Ectodermal cell (in vitro differentiated cells): ENCODE measurements around the gene HSPA1L.

Experiments used
- H3K27ac ChIP-seq: 2 replicates; pipeline ENCODE4 v1.7.0; 2013; ENCODE audit warnings: mild to moderate bottlenecking, low read depth, low read length; ENCODE audit not compliant: insufficient read depth, poor library complexity, severe bottlenecking
- H3K27me3 ChIP-seq: 2 replicates; pipeline ENCODE4 v1.7.0; 2013; ENCODE audit warnings: mild to moderate bottlenecking, low read length; ENCODE audit not compliant: insufficient read depth, control insufficient read depth, poor library complexity, severe bottlenecking
- H3K36me3 ChIP-seq: one replicate; pipeline ENCODE4 v1.7.0; 2013; ENCODE audit warnings: low read length; ENCODE audit not compliant: control insufficient read depth, insufficient read depth
- H3K4me1 ChIP-seq: one replicate; pipeline ENCODE4 v1.7.0; 2013; ENCODE audit warnings: low read length; ENCODE audit not compliant: control insufficient read depth, insufficient read depth
- H3K4me3 ChIP-seq: 2 replicates; pipeline ENCODE4 v1.7.0; 2013; ENCODE audit warnings: low read depth, low read length, control low read depth; ENCODE audit not compliant: insufficient read depth
- H3K9me3 ChIP-seq: 2 replicates; pipeline ENCODE4 v1.7.0; 2013; ENCODE audit warnings: mild to moderate bottlenecking, low read length, moderate library complexity; ENCODE audit not compliant: control insufficient read depth
- WGBS, 2 experiments: methylation state at CpG; one replicate each; pipeline ENCODE4 v1.1.7; 2013; ENCODE audit warnings: missing lambda C conversion rate in 2 of 2; 5-methylcytosine and 5-hydroxymethylcytosine counted together

Gene HSPA1L

DNA sequence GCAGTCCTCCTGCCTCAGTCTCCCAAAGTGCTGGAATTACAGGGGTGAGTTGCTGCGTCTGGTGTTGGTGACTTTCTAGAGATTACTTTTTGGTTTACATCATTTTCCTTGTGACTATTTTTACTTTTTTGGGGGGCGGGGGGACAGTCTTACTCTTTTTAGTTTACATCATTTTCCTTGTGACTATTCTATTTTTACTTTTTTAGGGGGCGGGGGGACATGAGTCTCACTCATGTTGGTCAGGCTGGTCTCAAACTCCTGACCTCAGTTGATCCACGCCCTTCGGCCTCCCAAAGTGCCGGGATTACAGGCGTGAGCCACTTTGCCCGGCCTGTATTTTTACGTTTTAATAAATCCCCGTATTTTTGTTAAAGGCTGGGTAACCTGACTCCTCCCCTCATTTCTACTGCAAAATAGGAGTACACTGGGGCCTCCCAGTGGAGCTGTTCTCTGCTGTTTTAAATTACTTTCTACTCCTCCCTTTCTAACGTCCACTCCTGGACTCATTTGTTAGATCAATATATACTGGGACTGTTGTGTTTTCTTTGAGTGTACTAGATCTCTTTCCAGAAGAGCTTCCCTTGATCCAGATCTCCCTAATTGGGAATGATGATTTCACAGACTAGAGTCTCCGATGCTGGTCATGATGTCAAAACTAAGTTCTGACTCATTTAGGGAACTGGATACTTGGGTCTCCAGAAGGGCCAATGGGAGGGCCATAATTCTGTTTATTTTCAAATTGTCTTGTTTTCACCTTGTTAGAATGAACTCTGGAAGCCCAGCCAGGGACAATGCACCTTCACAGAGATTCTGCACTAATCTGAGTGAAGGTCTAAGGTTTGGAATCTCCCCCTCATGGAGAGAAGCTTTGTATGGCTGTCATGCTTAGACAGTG, 21.6 kb upstream of the HSPA1L start:
- H3K4me3 ChIP-seq, result peak overlapping the region; percentile 100
- no peaks in the 10 kb centered on the region for H3K9me3 ChIP-seq
- H3K36me3 ChIP-seq, result peaks cover 43% of the 10 kb centered on the region
- H3K27me3 ChIP-seq, result no peaks in the 10 kb centered on the region
- H3K27ac ChIP-seq, result no peak overlapping the region
- H3K4me1 ChIP-seq, result peaks cover 19% of the 10 kb centered on the region
- 26 to 34% methylated on average over 11 of the region's 12 CpGs for WGBS, 2 experiments

DNA sequence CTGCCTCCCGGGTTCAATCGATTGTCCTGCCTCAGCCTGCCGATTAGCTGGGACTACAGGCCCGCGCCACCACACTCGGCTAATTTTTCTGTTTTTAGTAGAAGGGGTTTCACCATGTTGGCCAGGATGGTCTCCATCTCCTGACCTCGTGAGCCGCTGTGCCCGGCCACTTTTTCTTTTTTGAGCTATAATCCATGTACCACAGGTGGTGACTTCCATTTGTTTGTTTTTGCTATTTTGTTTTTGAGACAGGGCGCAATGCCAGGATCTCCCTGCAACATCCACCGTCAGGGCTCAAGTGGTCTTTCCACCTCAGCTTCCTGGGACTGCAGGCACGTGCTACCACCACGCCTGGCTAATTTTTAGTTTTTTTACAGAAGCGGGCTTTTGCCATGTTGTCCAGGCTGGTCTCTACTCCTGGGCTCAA, 21.0 kb upstream of the HSPA1L start:
- no peaks in the 10 kb centered on the region for H3K9me3 ChIP-seq
- WGBS, 2 experiments, result 6 to 9% methylated on average over 14 of the region's 14 CpGs
- no peaks in the 10 kb centered on the region for H3K27me3 ChIP-seq
- peak overlapping the region; percentile 100 for H3K4me3 ChIP-seq
- no peak overlapping the region for H3K27ac ChIP-seq
- H3K36me3 ChIP-seq, result peaks cover 43% of the 10 kb centered on the region
- H3K4me1 ChIP-seq, result peaks cover 19% of the 10 kb centered on the region

DNA sequence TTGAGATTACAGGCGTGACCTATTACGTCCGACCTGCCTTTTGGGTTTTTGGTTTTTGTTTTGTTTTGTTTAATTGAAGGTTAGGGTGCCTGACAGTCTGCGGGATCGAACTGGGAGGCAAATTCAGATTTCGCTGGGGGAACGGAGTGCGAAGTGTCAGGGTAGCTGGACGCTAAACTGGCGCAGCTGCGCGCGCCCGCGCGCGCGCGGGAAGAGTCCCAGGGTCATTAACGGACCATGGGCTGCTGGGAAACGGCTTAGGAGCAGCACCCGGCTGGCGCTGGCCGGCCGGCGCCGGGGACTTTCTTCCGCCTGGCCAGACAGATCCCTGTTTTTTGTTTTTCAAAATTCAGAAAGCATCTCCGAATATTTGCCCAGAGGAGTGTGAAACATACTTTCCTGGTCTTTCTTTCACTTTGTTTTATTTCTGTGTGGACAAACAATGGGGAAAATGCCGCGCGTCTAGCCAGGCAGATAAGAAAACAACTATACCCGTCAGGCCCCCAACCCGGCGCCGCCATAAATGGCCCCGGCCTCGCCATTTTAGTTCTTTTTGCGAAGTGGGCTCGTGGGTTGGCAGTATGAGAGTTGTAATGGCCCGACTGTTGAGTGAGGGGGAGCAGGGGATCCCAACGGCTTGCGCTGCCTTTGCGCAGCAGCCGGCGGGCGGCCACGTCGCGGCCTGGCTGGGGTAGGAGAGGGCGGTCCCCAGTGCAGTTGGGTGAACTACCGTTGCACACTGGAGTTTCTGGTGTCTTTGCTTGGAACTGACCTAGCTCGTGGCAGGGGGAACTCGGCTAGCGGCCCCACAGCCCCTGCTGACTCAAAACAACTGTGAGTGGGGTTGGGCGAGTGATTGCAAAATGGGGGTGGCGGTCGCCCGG, 19.5 kb upstream of the HSPA1L start:
- peaks cover 19% of the 10 kb centered on the region for H3K4me1 ChIP-seq
- peak overlapping the region; percentile 100 for H3K4me3 ChIP-seq
- H3K36me3 ChIP-seq, result peaks cover 29% of the 10 kb centered on the region
- H3K27me3 ChIP-seq, result no peaks in the 10 kb centered on the region
- WGBS, 2 experiments, result 2 to 3% methylated on average over 59 of the region's 59 CpGs
- H3K9me3 ChIP-seq, result no peaks in the 10 kb centered on the region
- peak overlapping the region; percentile 99 for H3K27ac ChIP-seq

GRCh38 chr6:31831350-31832215, 16.5 kb upstream of the HSPA1L start:
- H3K4me3 ChIP-seq, result no peak overlapping the region

DNA sequence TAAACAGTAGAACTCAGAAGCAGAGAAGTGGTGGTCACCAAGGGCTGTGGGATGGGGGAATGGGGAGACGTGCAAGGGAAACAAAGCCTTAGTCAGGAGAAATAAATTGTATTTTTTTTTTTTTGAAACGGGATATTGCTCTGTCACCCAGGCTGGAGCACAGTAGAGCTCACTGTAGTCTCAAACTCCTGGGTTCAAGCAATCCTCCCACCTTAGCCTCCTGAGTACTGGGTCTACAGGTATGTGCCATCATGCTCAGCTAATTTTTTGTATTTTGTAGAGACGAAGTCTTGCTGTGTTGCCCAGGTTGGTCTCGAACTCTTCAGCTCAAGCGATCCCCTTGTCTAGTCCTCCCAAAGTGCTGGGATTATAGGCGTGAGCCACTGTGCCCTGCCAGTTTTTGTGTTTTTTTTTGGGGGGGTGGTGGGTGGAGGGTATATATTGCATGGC, 15.8 kb upstream of the HSPA1L start:
- no peaks in the 10 kb centered on the region for H3K9me3 ChIP-seq
- peak overlapping the region; percentile 54 for H3K4me3 ChIP-seq
- H3K27me3 ChIP-seq, result no peaks in the 10 kb centered on the region
- 90 to 91% methylated on average over 6 of the region's 6 CpGs for WGBS, 2 experiments
- no peak overlapping the region for H3K27ac ChIP-seq
- H3K4me1 ChIP-seq, result peaks cover 4% of the 10 kb centered on the region
- H3K36me3 ChIP-seq, result no peaks in the 10 kb centered on the region

More at GRCh38 chr6:31831350-31832215, 16.5 kb upstream of the HSPA1L start:
- no peak overlapping the region for H3K27ac ChIP-seq
- peaks cover 8% of the 10 kb centered on the region for H3K4me1 ChIP-seq
- no peaks in the 10 kb centered on the region for H3K27me3 ChIP-seq
- H3K9me3 ChIP-seq, result no peaks in the 10 kb centered on the region
- WGBS, 2 experiments, result 91 to 94% methylated on average over 15 of the region's 15 CpGs
- peaks cover under 1% of the 10 kb centered on the region for H3K36me3 ChIP-seq

DNA sequence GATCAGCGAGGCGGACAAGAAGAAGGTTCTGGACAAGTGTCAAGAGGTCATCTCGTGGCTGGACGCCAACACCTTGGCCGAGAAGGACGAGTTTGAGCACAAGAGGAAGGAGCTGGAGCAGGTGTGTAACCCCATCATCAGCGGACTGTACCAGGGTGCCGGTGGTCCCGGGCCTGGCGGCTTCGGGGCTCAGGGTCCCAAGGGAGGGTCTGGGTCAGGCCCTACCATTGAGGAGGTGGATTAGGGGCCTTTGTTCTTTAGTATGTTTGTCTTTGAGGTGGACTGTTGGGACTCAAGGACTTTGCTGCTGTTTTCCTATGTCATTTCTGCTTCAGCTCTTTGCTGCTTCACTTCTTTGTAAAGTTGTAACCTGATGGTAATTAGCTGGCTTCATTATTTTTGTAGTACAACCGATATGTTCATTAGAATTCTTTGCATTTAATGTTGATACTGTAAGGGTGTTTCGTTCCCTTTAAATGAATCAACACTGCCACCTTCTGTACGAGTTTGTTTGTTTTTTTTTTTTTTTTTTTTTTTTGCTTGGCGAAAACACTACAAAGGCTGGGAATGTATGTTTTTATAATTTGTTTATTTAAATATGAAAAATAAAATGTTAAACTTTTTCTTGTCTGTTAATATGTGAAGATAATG, 14.7 kb upstream of the HSPA1L start:
- Histone ChIP-seq H3K4me1 (peaks cover 4% of the 10 kb centered on the region), H3K36me3 (no peaks in the 10 kb centered on the region), H3K27ac (no peak overlapping the region), H3K9me3 (no peaks in the 10 kb centered on the region), H3K4me3 (peak overlapping the region; percentile 54), H3K27me3 (no peaks in the 10 kb centered on the region)
- 37 to 45% methylated on average over 13 to 15 of the region's 15 CpGs for WGBS, 2 experiments

GRCh38 chr6:31827286-31828079, 12.4 kb upstream of the HSPA1L start, which contains the start of gene HSPA1B:
Gene HSPA1B, plus strand, starts transcription at chr6:31827738. Its CDS starts 213 bp downstream, at chr6:31827951.
- H3K9me3 ChIP-seq, result no peaks in the 10 kb centered on the region
- H3K36me3 ChIP-seq, result no peaks in the 10 kb centered on the region

GRCh38 chr6:31826793-31827285, 11.8 kb upstream of the HSPA1L start:
- H3K4me3 ChIP-seq, result peak overlapping the region; percentile 37
- peaks cover 4% of the 10 kb centered on the region for H3K4me1 ChIP-seq
- no peaks in the 10 kb centered on the region for H3K9me3 ChIP-seq
- no peaks in the 10 kb centered on the region for H3K27me3 ChIP-seq
- H3K36me3 ChIP-seq, result no peaks in the 10 kb centered on the region
- H3K27ac ChIP-seq, result peak overlapping the region; percentile 45
- WGBS, 2 experiments, result 5 to 9% methylated on average over 13 of the region's 13 CpGs

More at GRCh38 chr6:31827286-31828079, 12.4 kb upstream of the HSPA1L start, which contains the start of gene HSPA1B:
- WGBS, 2 experiments, result 1% methylated on average over 45 to 50 of the region's 56 CpGs
- Histone ChIP-seq H3K4me3 (peak within 1 kb of the TSS; percentile 63), H3K27ac (peak within 1 kb of the TSS; percentile 45), H3K4me1 (peaks cover 4% of the 10 kb centered on the region), H3K27me3 (no peaks in the 10 kb centered on the region)
